ENCODE measurements around the gene INSC.

GRCh38 chr11:15095736-15096228, 18.9 kb upstream of the INSC start:
- TF ChIP-seq, protein P1, sequence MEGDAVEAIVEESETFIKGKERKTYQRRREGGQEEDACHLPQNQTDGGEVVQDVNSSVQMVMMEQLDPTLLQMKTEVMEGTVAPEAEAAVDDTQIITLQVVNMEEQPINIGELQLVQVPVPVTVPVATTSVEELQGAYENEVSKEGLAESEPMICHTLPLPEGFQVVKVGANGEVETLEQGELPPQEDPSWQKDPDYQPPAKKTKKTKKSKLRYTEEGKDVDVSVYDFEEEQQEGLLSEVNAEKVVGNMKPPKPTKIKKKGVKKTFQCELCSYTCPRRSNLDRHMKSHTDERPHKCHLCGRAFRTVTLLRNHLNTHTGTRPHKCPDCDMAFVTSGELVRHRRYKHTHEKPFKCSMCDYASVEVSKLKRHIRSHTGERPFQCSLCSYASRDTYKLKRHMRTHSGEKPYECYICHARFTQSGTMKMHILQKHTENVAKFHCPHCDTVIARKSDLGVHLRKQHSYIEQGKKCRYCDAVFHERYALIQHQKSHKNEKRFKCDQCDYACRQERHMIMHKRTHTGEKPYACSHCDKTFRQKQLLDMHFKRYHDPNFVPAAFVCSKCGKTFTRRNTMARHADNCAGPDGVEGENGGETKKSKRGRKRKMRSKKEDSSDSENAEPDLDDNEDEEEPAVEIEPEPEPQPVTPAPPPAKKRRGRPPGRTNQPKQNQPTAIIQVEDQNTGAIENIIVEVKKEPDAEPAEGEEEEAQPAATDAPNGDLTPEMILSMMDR (conservative IDR thresholded peaks at IDR 0.05) = no peak
- TF ChIP-seq ZFX (IDR thresholded peaks at IDR 0.05) = no peak
